Karpas-422 (cell line): ENCODE results near the gene GPR4. TPM values are rescaled to one million over a fixed set of nuclear protein-coding genes. Genes with fewer than 3 reads are reported as not detected.
A peak's percentile ranks its signal among the peaks of the same experiment; 100 is the strongest.
"Not testable (repeated sequence)": the region's sequence is repeated elsewhere in the genome, so short reads cannot be mapped to it uniquely, and the experiment has no call there.

ENCODE experiments used
- DNase-seq: peaks from one replicate; pipeline ENCODE4 v3.0.0-alpha.2; 2015
- H2AFZ ChIP-seq: fragments of 200-600 bp; sonication (generic); 2 replicates; pipeline ENCODE4 v1.6.1; 2014; ENCODE audit warnings: antibody characterized with exemption, low read length, mixed read lengths
- H3K27ac ChIP-seq: fragments of 200-600 bp; sonication (generic); 2 replicates; pipeline ENCODE4 v1.5.1; 2014; ENCODE audit warnings: mild to moderate bottlenecking, low read length, moderate library complexity
- H3K27me3 ChIP-seq: fragments of 200-600 bp; sonication (generic); 2 replicates; pipeline ENCODE4 v1.6.1; 2014; ENCODE audit warnings: low read length, mixed read lengths
- H3K36me3 ChIP-seq: fragments of 200-600 bp; sonication (generic); 2 replicates; pipeline ENCODE4 v1.6.1; 2014; ENCODE audit warnings: low read length, mixed read lengths; ENCODE audit not compliant: insufficient read depth
- H3K4me1 ChIP-seq: fragments of 200-600 bp; sonication (generic); 2 replicates; pipeline ENCODE4 v1.6.1; 2014; ENCODE audit warnings: mild to moderate bottlenecking, low read length, mixed read lengths
- H3K4me2 ChIP-seq: fragments of 200-600 bp; sonication (generic); 2 replicates; pipeline ENCODE4 v1.6.1; 2014; ENCODE audit warnings: low read length, low read depth, mild to moderate bottlenecking; ENCODE audit not compliant: poor library complexity, severe bottlenecking
- H3K4me3 ChIP-seq: fragments of 200-600 bp; sonication (generic); 2 replicates; pipeline ENCODE4 v1.5.1; 2014; ENCODE audit warnings: mild to moderate bottlenecking, antibody characterized with exemption, low read length, mixed read lengths
- H3K79me2 ChIP-seq: fragments of 200-600 bp; sonication (generic); 2 replicates; pipeline ENCODE4 v1.6.1; 2014; ENCODE audit warnings: mild to moderate bottlenecking, low read length, mixed read lengths
- H3K9ac ChIP-seq: fragments of 200-600 bp; sonication (generic); 2 replicates; pipeline ENCODE4 v1.6.0; 2014; ENCODE audit warnings: low read length
- H3K9me2 ChIP-seq: fragments of 200-600 bp; sonication (generic), shearing (Covaris generic); replicated peaks from 2 replicates; pipeline ENCODE4 v1.6.0; 2014; ENCODE audit warnings: mild to moderate bottlenecking, low read length, moderate library complexity; ENCODE audit not compliant: insufficient read depth
- H3K9me3 ChIP-seq: fragments of 300-700, 200-600 bp; sonication (generic); 2 replicates; pipeline ENCODE4 v1.6.1; 2014; ENCODE audit warnings: low read length, mixed read lengths
- H4K20me1 ChIP-seq: fragments of 200-600 bp; sonication (generic); 2 replicates; pipeline ENCODE4 v1.6.1; 2014; ENCODE audit warnings: mild to moderate bottlenecking, antibody characterized with exemption, low read length, low read depth; ENCODE audit not compliant: insufficient read depth
- total RNA-seq: library from RNA; depleted of rRNA; stranded (reverse); fragments of >200 nt; shearing (Covaris generic); gene quantifications from 2 replicates; pipeline ENCODE4 v1.2.3, GENCODE V29; 2014; ENCODE audit warnings: low replicate concordance

The GPR4 gene
- total RNA-seq, 1 experiment from 2014 or later: 0.26 TPM

DNA sequence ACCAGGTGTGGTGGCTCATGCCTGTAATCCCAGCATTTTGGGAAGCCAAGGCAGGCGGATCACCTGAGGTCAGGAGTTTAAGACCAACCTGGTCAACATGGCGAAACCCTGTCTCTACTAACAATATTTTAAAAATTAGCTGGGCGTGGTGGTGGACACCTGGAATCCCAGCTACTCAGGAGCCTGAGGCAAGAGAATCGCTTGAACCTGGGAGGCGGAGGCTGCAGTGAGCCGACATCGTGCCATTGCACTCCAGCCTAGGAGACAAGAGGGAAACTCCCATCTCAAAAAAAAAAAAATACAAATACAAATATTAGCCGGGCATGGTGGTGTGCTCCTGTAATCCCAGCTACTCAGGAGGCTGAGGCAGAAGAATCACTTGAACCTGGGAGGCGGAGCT, 13.0 kb upstream of the GPR4 start:
- H3K4me2 ChIP-seq, H3K4me3 ChIP-seq, H2AFZ ChIP-seq, H3K27ac ChIP-seq, DNase-seq, H3K27me3 ChIP-seq, H3K79me2 ChIP-seq, H3K9me2 ChIP-seq, H3K9me3 ChIP-seq, H3K9ac ChIP-seq, H3K4me1 ChIP-seq, H4K20me1 ChIP-seq: not testable (repeated sequence)
- peaks cover 30% of the 10 kb centered on the region for H3K36me3 ChIP-seq

DNA sequence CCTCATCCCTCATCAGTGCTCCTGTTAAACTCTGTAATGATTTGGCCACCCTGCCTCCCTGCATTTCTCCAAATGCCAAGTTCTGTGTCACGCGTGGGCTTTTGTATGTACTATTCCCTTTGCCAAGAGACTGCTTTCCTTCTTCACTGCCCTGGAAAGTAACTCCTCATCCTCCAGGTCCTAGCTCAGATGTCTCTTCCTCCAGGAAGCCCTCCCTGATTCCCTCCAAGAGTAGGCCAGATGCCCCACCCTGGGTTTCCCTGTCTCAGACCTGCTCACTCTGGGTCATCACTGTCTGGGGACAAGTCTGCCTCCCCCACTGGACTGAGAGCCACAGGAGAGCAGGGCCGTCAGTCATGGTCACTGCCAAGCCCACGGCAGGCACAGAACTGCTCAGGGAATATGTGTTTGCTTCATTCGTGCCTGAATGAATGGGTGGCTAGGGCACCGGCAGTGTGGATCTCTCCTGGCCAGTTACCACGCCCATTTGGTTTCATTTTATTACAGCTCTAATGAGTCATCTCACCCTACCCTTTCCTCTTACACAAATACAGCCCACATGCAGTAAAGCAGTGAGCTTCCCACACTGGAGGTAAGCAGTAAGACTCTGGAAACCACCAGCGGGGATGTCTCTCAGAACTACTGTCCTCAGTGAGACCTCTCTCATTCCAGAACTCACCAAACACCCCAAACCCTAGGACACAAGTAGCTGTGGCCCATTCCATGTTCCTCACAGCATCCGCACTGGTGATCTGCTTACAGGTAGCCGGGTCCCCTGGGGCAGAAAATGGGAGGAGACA, 12.1 kb upstream of the GPR4 start:
- Histone ChIP-seq H2AFZ (no peak overlapping the region), H3K27ac (no peak overlapping the region), H3K4me3 (no peak overlapping the region), H3K27me3 (no peaks in the 10 kb centered on the region), H3K9ac (no peak overlapping the region), H3K9me3 (no peaks in the 10 kb centered on the region), H4K20me1 (no peaks in the 10 kb centered on the region), H3K4me1 (no peaks in the 10 kb centered on the region; the same call in 1 of the 2 replicates), H3K36me3 (peaks cover 30% of the 10 kb centered on the region), H3K4me2 (no peak overlapping the region), H3K9me2 (no peaks in the 10 kb centered on the region), H3K79me2 (no peaks in the 10 kb centered on the region)
- no peak for DNase-seq

DNA sequence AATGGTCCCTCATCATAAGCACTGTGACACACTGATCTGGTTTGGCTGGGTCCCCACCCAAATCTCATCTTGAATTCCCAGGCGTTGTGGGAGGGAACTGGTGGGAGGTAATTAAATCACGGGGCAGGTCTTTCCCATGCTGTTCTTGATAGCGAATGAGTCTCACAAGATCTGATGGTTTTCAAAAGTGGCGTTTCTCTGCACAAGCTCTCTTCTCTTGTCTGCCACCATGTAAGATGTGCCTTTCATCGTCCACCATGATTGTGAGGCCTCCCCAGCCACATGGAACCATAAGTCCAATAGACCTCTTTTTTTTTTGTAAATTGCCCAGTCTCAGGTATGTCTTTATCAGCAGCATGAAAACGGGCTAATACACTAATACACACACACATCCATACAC, 6.9 kb upstream of the GPR4 start:
- Histone ChIP-seq H3K4me1 (peaks cover 9% of the 10 kb centered on the region), H2AFZ (no peak overlapping the region)

DNA sequence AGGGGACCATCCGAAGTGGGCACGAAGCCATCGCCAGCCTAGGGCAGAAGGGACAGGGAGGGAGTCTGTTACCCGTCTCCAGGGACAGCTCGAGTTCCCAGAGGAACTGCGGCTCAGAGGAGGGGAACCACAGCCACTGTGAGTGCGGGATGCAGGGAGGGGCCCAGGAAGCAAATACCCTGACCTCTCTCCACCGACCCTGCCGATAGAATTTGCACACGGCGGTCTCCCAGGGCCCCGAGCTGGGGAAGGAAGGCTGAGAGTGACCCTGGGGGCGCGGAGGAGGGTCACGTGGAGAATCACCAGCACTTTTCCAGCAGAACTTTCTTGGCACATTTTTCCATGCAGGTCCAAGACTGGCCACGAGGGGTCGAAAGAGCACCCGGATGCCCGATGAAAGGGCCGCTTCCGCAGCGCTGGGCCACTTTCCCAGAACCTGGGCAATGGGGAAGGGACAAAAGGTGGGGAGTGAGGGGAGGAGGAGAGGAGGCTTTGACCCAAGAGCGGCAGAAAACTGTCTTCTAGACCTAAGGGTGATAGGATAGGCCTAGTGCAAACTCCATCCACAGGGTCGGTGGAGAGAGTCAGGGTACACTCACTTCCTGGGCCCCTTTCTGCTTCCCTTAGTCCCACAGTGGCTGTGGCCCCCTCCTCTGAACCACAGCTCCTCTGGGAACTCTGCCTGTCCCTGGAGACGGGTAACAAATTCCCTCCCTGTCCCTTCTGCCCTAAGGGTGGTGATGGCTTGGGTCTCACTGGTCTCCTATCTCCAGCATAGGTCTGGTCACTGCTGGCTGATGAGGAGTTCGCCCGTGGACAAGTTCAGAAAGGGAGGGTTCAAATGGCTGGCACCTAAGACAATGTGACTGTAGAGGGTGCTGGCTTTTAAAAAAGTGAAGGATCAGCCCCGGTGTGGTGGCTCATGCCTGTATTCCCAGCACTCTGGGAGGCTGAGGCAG, 5.3 kb upstream of the GPR4 start:
- Histone ChIP-seq H3K4me3 (no peak overlapping the region), H3K27ac (no peak overlapping the region), H3K9me3 (no peaks in the 10 kb centered on the region), H3K4me2 (no peak overlapping the region), H3K79me2 (no peaks in the 10 kb centered on the region), H4K20me1 (no peaks in the 10 kb centered on the region), H3K4me1 (peaks cover 9% of the 10 kb centered on the region), H3K27me3 (no peaks in the 10 kb centered on the region), H2AFZ (0 out of 2 replicates have a peak overlapping the region, but pooled peaks have one; percentile 7), H3K9me2 (no peaks in the 10 kb centered on the region), H3K9ac (no peak overlapping the region), H3K36me3 (no peaks in the 10 kb centered on the region; the same call in 1 of the 2 replicates)
- DNase-seq: no peak

More for the DNA sequence above, 6.9 kb upstream of the GPR4 start:
- H3K36me3 ChIP-seq: peaks cover 11% of the 10 kb centered on the region
- no peaks in the 10 kb centered on the region for H3K9me3 ChIP-seq
- no peak for DNase-seq
- H3K27me3 ChIP-seq: no peaks in the 10 kb centered on the region
- no peak overlapping the region for H3K9ac ChIP-seq
- H3K27ac ChIP-seq: no peak overlapping the region
- H3K4me3 ChIP-seq: no peak overlapping the region
- no peaks in the 10 kb centered on the region for H3K79me2 ChIP-seq
- no peak overlapping the region for H3K4me2 ChIP-seq
- H3K9me2 ChIP-seq: no peaks in the 10 kb centered on the region
- no peaks in the 10 kb centered on the region for H4K20me1 ChIP-seq

DNA sequence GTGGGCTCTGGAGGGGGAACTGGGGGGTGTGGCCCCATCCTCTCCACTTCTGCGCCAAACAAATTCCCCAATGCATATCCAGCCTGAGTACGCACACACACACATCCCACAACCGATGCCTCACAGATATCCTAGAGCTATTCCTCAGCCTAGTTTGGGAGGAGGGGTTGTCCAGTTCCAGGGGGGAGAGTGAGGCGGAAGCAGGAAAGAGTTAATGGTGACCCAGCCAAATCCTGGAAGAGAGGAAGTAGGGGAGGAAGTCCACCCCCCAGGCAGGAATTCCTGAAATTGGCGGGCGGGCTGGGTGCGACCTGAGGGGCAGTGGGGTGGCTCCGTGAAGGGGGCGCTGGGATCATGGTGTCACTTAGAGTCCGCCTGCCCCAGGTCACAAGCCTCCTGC, 897 bp downstream of the GPR4 start:
- no peaks in the 10 kb centered on the region for H3K79me2 ChIP-seq
- H3K4me2 ChIP-seq: no peak overlapping the region
- DNase-seq: no peak
- peaks cover 24% of the 10 kb centered on the region for H3K4me1 ChIP-seq
- no peaks in the 10 kb centered on the region for H3K27me3 ChIP-seq
- H3K4me3 ChIP-seq: no peak overlapping the region
- H3K9ac ChIP-seq: no peak overlapping the region
- H3K9me2 ChIP-seq: no peaks in the 10 kb centered on the region
- no peak overlapping the region for H2AFZ ChIP-seq
- H3K27ac ChIP-seq: no peak overlapping the region
- H3K9me3 ChIP-seq: no peaks in the 10 kb centered on the region
- H4K20me1 ChIP-seq: no peaks in the 10 kb centered on the region
- H3K36me3 ChIP-seq: no peaks in the 10 kb centered on the region

DNA sequence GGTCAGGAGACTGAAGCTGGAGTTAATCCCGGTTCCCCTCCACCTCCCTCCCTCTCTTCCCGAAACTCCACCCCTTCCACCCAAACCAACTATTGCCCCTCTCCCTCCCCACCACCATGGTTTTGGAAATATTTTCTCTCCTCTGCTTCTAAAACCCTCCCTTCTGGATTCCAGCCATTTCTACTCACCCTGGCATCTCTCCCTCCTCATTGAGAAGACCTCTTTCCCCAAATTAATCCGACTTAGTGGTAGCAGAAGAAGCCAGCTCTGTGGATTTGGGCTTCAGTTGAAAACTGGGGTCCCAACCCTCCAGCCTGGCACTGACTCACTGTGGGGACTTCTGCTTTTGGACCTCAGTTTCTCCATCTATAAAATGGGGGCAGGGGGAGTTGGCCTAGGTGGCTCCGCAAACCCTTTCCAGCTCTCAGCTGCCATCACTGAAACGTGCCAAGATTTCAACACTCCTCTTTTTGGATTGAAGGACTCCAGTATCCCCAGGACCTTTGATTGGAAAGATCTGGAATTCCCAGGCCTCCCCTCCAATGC, 1.6 kb downstream of the GPR4 start:
- Histone ChIP-seq H3K4me3 (no peak overlapping the region), H2AFZ (no peak overlapping the region), H3K27ac (no peak overlapping the region), H3K4me1 (peaks cover 24% of the 10 kb centered on the region), H3K4me2 (no peak overlapping the region), H3K79me2 (no peaks in the 10 kb centered on the region), H3K27me3 (no peaks in the 10 kb centered on the region), H3K9me2 (no peaks in the 10 kb centered on the region), H4K20me1 (no peaks in the 10 kb centered on the region), H3K36me3 (no peaks in the 10 kb centered on the region), H3K9me3 (no peaks in the 10 kb centered on the region), H3K9ac (no peak overlapping the region)
- DNase-seq: no peak

DNA sequence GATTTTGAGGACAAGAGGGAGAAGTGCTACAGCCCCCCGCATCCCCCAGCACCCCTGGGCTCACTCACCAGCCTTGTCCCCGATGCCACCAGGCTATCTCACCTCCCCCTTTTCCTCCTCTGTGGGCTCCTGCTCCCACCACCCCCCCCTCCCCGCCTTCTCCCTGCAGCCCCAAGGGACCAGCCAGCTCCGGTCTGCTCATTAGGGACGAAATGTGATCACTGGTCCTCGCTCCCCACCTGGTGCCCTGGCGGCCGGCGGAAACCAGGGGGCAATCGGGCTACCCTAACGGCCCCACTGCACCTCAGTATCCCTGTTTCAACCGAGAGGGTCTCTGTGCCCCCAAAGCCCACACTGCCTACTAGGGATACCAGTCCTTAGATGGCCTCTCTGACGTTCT, 2.7 kb downstream of the GPR4 start:
- Histone ChIP-seq H3K36me3 (no peaks in the 10 kb centered on the region), H3K9me3 (no peaks in the 10 kb centered on the region), H3K4me2 (peak overlapping the region; percentile 66), H3K4me3 (peak overlapping the region; percentile 55; the same call in 1 of the 2 replicates), H2AFZ (peak overlapping the region; percentile 70; the same call in 1 of the 2 replicates), H3K27me3 (no peaks in the 10 kb centered on the region), H3K27ac (no peak overlapping the region), H4K20me1 (no peaks in the 10 kb centered on the region), H3K4me1 (peaks cover 24% of the 10 kb centered on the region), H3K9ac (peak overlapping the region; percentile 63), H3K79me2 (no peaks in the 10 kb centered on the region), H3K9me2 (no peaks in the 10 kb centered on the region)
- DNase-seq: no peak
